Activated T-cell treated with anti-CD3 and anti-CD28 coated beads, Interleukin-2, amount 50 U/mL, for 72 hours (primary cell): ENCODE data around the gene CMIP. TPM values are rescaled to one million over a fixed set of nuclear protein-coding genes. Genes with fewer than 3 reads are reported as not detected.
"Not testable (repeated sequence)": the region's sequence is repeated elsewhere in the genome, so short reads cannot be mapped to it uniquely, and the experiment has no call there.

Experiments used
- ATAC-seq, 2 donors: fragments of 150-1000 bp; cut with Tn5 transposase; replicated peaks in 1 of 2; 2 replicates each; pipeline ENCODE4 v1.10.0; 2021; ENCODE audit warnings: moderate library complexity in 2 of 2, mild to moderate bottlenecking in 1 of 2
- DNase-seq, 2 donors: peaks; one replicate each; pipeline ENCODE4 v3.0.0; 2021 to 2022; ENCODE audit warnings: mixed read lengths in 1 of 2
- H3K27ac Mint-ChIP-seq: one replicate; pipeline ENCODE4 v1.8.0; 2022; ENCODE audit warnings: mild to moderate bottlenecking, moderate library complexity, mixed read lengths
- H3K27me3 Mint-ChIP-seq: one replicate; pipeline ENCODE4 v1.8.0; 2022; ENCODE audit warnings: low read depth, mixed read lengths
- H3K36me3 Mint-ChIP-seq, 2 donors: one replicate each; pipeline ENCODE4 v1.8.0; 2022; ENCODE audit warnings: mixed read lengths in 2 of 2, mild to moderate bottlenecking in 1 of 2; ENCODE audit not compliant: insufficient read depth in 2 of 2
- H3K4me1 Mint-ChIP-seq: one replicate; pipeline ENCODE4 v1.8.0; 2022; ENCODE audit warnings: low read depth, mixed read lengths
- H3K4me3 Mint-ChIP-seq, 2 donors: one replicate each; pipeline ENCODE4 v1.8.0; 2022; ENCODE audit warnings: mild to moderate bottlenecking in 2 of 2, mixed read lengths in 2 of 2, moderate library complexity in 2 of 2
- H3K9me3 Mint-ChIP-seq, 2 donors: one replicate each; pipeline ENCODE4 v1.8.0; 2022; ENCODE audit warnings: mixed read lengths in 2 of 2
- total RNA-seq, 2 donors: library from RNA; stranded (reverse); gene quantifications; one replicate each; pipeline ENCODE4 v1.2.3, GENCODE V29; 2022

The CMIP gene
- total RNA-seq, 2 donors from 2014 or later, result 53.1 to 59.0 TPM

GRCh38 chr16:81732699-81733098 lies 288.1 kb downstream of the CMIP start:
- ATAC-seq, result no peak
- H3K9me3 Mint-ChIP-seq, result no peaks in the 10 kb centered on the region
- DNase-seq, result no peak
- H3K36me3 Mint-ChIP-seq, result no peaks in the 10 kb centered on the region
- no peak overlapping the region for H3K27ac Mint-ChIP-seq
- peaks cover 32% of the 10 kb centered on the region for H3K4me1 Mint-ChIP-seq
- no peaks in the 10 kb centered on the region for H3K27me3 Mint-ChIP-seq
- no peak overlapping the region for H3K4me3 Mint-ChIP-seq

GRCh38 chr16:81733295-81733694 lies 288.7 kb downstream of the CMIP start:
- Mint-ChIP-seq H3K4me3 (no peak overlapping the region), H3K4me1 (peaks cover 38% of the 10 kb centered on the region), H3K36me3 (no peaks in the 10 kb centered on the region), H3K27ac (no peak overlapping the region), H3K9me3 (no peaks in the 10 kb centered on the region), H3K27me3 (no peaks in the 10 kb centered on the region)
- ATAC-seq (no peak), DNase-seq (no peak)

GRCh38 chr16:81734632-81735434 lies 290.2 kb downstream of the CMIP start:
- Mint-ChIP-seq H3K4me3 (no peak overlapping the region), H3K36me3 (no peaks in the 10 kb centered on the region), H3K27ac (no peak overlapping the region), H3K27me3 (no peaks in the 10 kb centered on the region), H3K4me1 (peaks cover 33% of the 10 kb centered on the region), H3K9me3 (no peaks in the 10 kb centered on the region)
- DNase-seq, result no peak
- ATAC-seq, result no peak

- Mint-ChIP-seq H3K9me3 (no peaks in the 10 kb centered on the region), H3K27ac (no peak overlapping the region), H3K36me3 (no peaks in the 10 kb centered on the region), H3K27me3 (no peaks in the 10 kb centered on the region), H3K4me1 (peaks cover 21% of the 10 kb centered on the region), H3K4me3 (peak overlapping the region; percentile 78 to 82)
- peak; percentile 98 for ATAC-seq
- peak; percentile 88 for DNase-seq
Observed at GRCh38 chr16:81737885-81738536, 293.4 kb downstream of the CMIP start.

- Mint-ChIP-seq H3K4me3 (no peak overlapping the region), H3K27ac (no peak overlapping the region), H3K27me3 (no peaks in the 10 kb centered on the region), H3K9me3 (no peaks in the 10 kb centered on the region), H3K36me3 (no peaks in the 10 kb centered on the region), H3K4me1 (peaks cover 21% of the 10 kb centered on the region)
- DNase-seq (no peak), ATAC-seq (no peak)
Observed at GRCh38 chr16:81738783-81739496, 294.3 kb downstream of the CMIP start.

GRCh38 chr16:81739503-81739902 lies 294.9 kb downstream of the CMIP start:
- peaks cover 21% of the 10 kb centered on the region for H3K4me1 Mint-ChIP-seq
- H3K27ac Mint-ChIP-seq, result no peak overlapping the region
- H3K27me3 Mint-ChIP-seq, result no peaks in the 10 kb centered on the region
- no peaks in the 10 kb centered on the region for H3K36me3 Mint-ChIP-seq
- no peak for ATAC-seq
- no peak overlapping the region for H3K4me3 Mint-ChIP-seq
- no peaks in the 10 kb centered on the region for H3K9me3 Mint-ChIP-seq
- no peak for DNase-seq

- Mint-ChIP-seq H3K4me1 (peaks cover 17% of the 10 kb centered on the region), H3K27ac (no peak overlapping the region), H3K36me3 (no peaks in the 10 kb centered on the region), H3K27me3 (no peaks in the 10 kb centered on the region), H3K9me3 (no peaks in the 10 kb centered on the region), H3K4me3 (no peak overlapping the region)
- DNase-seq (no peak), ATAC-seq (no peak)
Observed at GRCh38 chr16:81740169-81740568, 295.6 kb downstream of the CMIP start.

GRCh38 chr16:81741430-81741770 lies 296.8 kb downstream of the CMIP start:
- H3K9me3 Mint-ChIP-seq, H3K27me3 Mint-ChIP-seq, ATAC-seq, DNase-seq, H3K4me3 Mint-ChIP-seq, H3K27ac Mint-ChIP-seq, H3K36me3 Mint-ChIP-seq: not testable (repeated sequence)
- peaks cover 15% of the 10 kb centered on the region for H3K4me1 Mint-ChIP-seq

- Mint-ChIP-seq H3K4me3 (no peak overlapping the region), H3K9me3 (peaks cover 0 to 3% of the 10 kb centered on the region in 2 donors), H3K36me3 (peaks cover 0 to 2% of the 10 kb centered on the region in 2 donors), H3K27ac (no peak overlapping the region), H3K27me3 (no peaks in the 10 kb centered on the region), H3K4me1 (peaks cover 9% of the 10 kb centered on the region)
- DNase-seq (no peak), ATAC-seq (no peak)
Observed at GRCh38 chr16:81744385-81744784, 299.8 kb downstream of the CMIP start.

- H3K27ac Mint-ChIP-seq, result no peak overlapping the region
- no peaks in the 10 kb centered on the region for H3K27me3 Mint-ChIP-seq
- peaks cover 9% of the 10 kb centered on the region for H3K4me1 Mint-ChIP-seq
- peaks cover 0 to 3% of the 10 kb centered on the region in 2 donors for H3K9me3 Mint-ChIP-seq
- peak overlapping the region in 1 of 2 donors; percentile 86 for H3K4me3 Mint-ChIP-seq
- ATAC-seq (no peak), DNase-seq (no peak)
- peaks cover 0 to 2% of the 10 kb centered on the region in 2 donors for H3K36me3 Mint-ChIP-seq
Observed at GRCh38 chr16:81744911-81745310, 300.3 kb downstream of the CMIP start.

GRCh38 chr16:81745704-81746558 lies 301.3 kb downstream of the CMIP start:
- DNase-seq, result peak; percentile 77 to 80
- peak; percentile 89 for ATAC-seq
- Mint-ChIP-seq H3K4me1 (peaks cover 9% of the 10 kb centered on the region), H3K27me3 (peaks cover under 1% of the 10 kb centered on the region), H3K36me3 (peaks cover 0 to 2% of the 10 kb centered on the region in 2 donors), H3K4me3 (peak overlapping the region; percentile 69 to 86), H3K27ac (peak overlapping the region; percentile 90), H3K9me3 (peaks cover 0 to 3% of the 10 kb centered on the region in 2 donors)

GRCh38 chr16:81746566-81746965 lies 302.0 kb downstream of the CMIP start:
- Mint-ChIP-seq H3K4me3 (peak overlapping the region; percentile 69 to 86), H3K4me1 (peaks cover 9% of the 10 kb centered on the region), H3K27ac (peak overlapping the region; percentile 90), H3K9me3 (peaks cover 0 to 3% of the 10 kb centered on the region in 2 donors), H3K36me3 (peaks cover 0 to 2% of the 10 kb centered on the region in 2 donors), H3K27me3 (peaks cover 7% of the 10 kb centered on the region)
- ATAC-seq (no peak), DNase-seq (no peak)
